ENCODE results near the gene UBA3. TPM values are rescaled to one million over a fixed set of nuclear protein-coding genes. Genes with fewer than 3 reads are reported as not detected.

UBA3 gene
- total RNA-seq (2014; rRNA removed; shearing (Covaris generic)): 58.8 and 63.8 TPM in 2 replicates
- polyA plus RNA-seq (2015; cell fraction: cytosol; rRNA removed): 36.5 and 38.1 TPM in 2 replicates
- 114 and 124 TPM in 2 replicates for polyA plus RNA-seq (2015; cell fraction: nucleus; rRNA removed)

GRCh38 chr3:69080233-69080920 is at the start of gene UBA3:
Gene UBA3 (minus strand): TSS chr3:69080365. CDS start chr3:69080353, 12 bp downstream.
- DNase-seq (ENCODE audit: low read depth, low spot score): peak; percentile 86
- in situ Hi-C loops (cut with HindIII; ENCODE audit: low pct_unique_long_range_greater_than_20kb, low sequenced_read_pairs): no loop called here

- in situ Hi-C loops (cut with HindIII; ENCODE audit: low pct_unique_long_range_greater_than_20kb, low sequenced_read_pairs): no loop called here
- DNase-seq (ENCODE audit: low read depth, low spot score): no peak
Observed at GRCh38 chr3:69129531-69129930, 49.4 kb upstream of the UBA3 start.

- DNase-seq (ENCODE audit: low read depth, low spot score): no peak
- in situ Hi-C loops (cut with HindIII; ENCODE audit: low pct_unique_long_range_greater_than_20kb, low sequenced_read_pairs): no loop called here
Observed at GRCh38 chr3:69128509-69128908, 48.3 kb upstream of the UBA3 start.

GRCh38 chr3:69126999-69127398 is 46.8 kb upstream of the UBA3 start:
- in situ Hi-C loops (cut with HindIII; ENCODE audit: low pct_unique_long_range_greater_than_20kb, low sequenced_read_pairs): no loop called here
- DNase-seq (ENCODE audit: low read depth, low spot score): no peak

- in situ Hi-C loops (cut with HindIII; ENCODE audit: low pct_unique_long_range_greater_than_20kb, low sequenced_read_pairs): no loop called here
- no peak for DNase-seq (ENCODE audit: low read depth, low spot score)
Observed at GRCh38 chr3:69126216-69126615, 46.1 kb upstream of the UBA3 start.

GRCh38 chr3:69122403-69122802 is 42.2 kb upstream of the UBA3 start, which contains the start of gene LMOD3:
Gene LMOD3 (minus strand): TSS chr3:69122595. CDS start chr3:69122386, 209 bp downstream.
- in situ Hi-C loops (cut with HindIII; ENCODE audit: low pct_unique_long_range_greater_than_20kb, low sequenced_read_pairs): no loop called here
- DNase-seq (ENCODE audit: low read depth, low spot score): no peak

GRCh38 chr3:69121950-69122349 is 41.8 kb upstream of the UBA3 start:
- in situ Hi-C loops (cut with HindIII; ENCODE audit: low pct_unique_long_range_greater_than_20kb, low sequenced_read_pairs): no loop called here

GRCh38 chr3:69121513-69121912 is 41.3 kb upstream of the UBA3 start:
- in situ Hi-C loops (cut with HindIII; ENCODE audit: low pct_unique_long_range_greater_than_20kb, low sequenced_read_pairs): no loop called here
- no peak for DNase-seq (ENCODE audit: low read depth, low spot score)

More at GRCh38 chr3:69121950-69122349, 41.8 kb upstream of the UBA3 start:
- no peak for DNase-seq (ENCODE audit: low read depth, low spot score)

- in situ Hi-C loops (cut with HindIII; ENCODE audit: low pct_unique_long_range_greater_than_20kb, low sequenced_read_pairs): no loop called here
- peak; percentile 87 for DNase-seq (ENCODE audit: low read depth, low spot score)
Observed at GRCh38 chr3:69120879-69121464, 40.8 kb upstream of the UBA3 start.

- DNase-seq (ENCODE audit: low read depth, low spot score): no peak
- in situ Hi-C loops (cut with HindIII; ENCODE audit: low pct_unique_long_range_greater_than_20kb, low sequenced_read_pairs): no loop called here
Observed at GRCh38 chr3:69119681-69120080, 39.5 kb upstream of the UBA3 start.

- DNase-seq (ENCODE audit: low read depth, low spot score): no peak
- in situ Hi-C loops (cut with HindIII; ENCODE audit: low pct_unique_long_range_greater_than_20kb, low sequenced_read_pairs): no loop called here
Observed at GRCh38 chr3:69119138-69119537, 39.0 kb upstream of the UBA3 start.

GRCh38 chr3:69118555-69118954 is 38.4 kb upstream of the UBA3 start:
- no peak for DNase-seq (ENCODE audit: low read depth, low spot score)
- in situ Hi-C loops (cut with HindIII; ENCODE audit: low pct_unique_long_range_greater_than_20kb, low sequenced_read_pairs): no loop called here

GRCh38 chr3:69116897-69117296 is 36.7 kb upstream of the UBA3 start:
- DNase-seq (ENCODE audit: low read depth, low spot score): peak; percentile 90
- in situ Hi-C loops (cut with HindIII; ENCODE audit: low pct_unique_long_range_greater_than_20kb, low sequenced_read_pairs): no loop called here

GRCh38 chr3:69116162-69116561 is 36.0 kb upstream of the UBA3 start:
- no peak for DNase-seq (ENCODE audit: low read depth, low spot score)
- in situ Hi-C loops (cut with HindIII; ENCODE audit: low pct_unique_long_range_greater_than_20kb, low sequenced_read_pairs): no loop called here

- in situ Hi-C loops (cut with HindIII; ENCODE audit: low pct_unique_long_range_greater_than_20kb, low sequenced_read_pairs): no loop called here
- DNase-seq (ENCODE audit: low read depth, low spot score): no peak
Observed at GRCh38 chr3:69115731-69116130, 35.6 kb upstream of the UBA3 start.

- DNase-seq (ENCODE audit: low read depth, low spot score): no peak
- in situ Hi-C loops (cut with HindIII; ENCODE audit: low pct_unique_long_range_greater_than_20kb, low sequenced_read_pairs): no loop called here
Observed at GRCh38 chr3:69113536-69113935, 33.4 kb upstream of the UBA3 start.

GRCh38 chr3:69110941-69111546 is 30.9 kb upstream of the UBA3 start:
- DNase-seq (ENCODE audit: low read depth, low spot score): no peak
- in situ Hi-C loops (cut with HindIII; ENCODE audit: low pct_unique_long_range_greater_than_20kb, low sequenced_read_pairs): no loop called here

GRCh38 chr3:69108811-69109210 is 28.6 kb upstream of the UBA3 start:
- no peak for DNase-seq (ENCODE audit: low read depth, low spot score)
- in situ Hi-C loops (cut with HindIII; ENCODE audit: low pct_unique_long_range_greater_than_20kb, low sequenced_read_pairs): no loop called here

- in situ Hi-C loops (cut with HindIII; ENCODE audit: low pct_unique_long_range_greater_than_20kb, low sequenced_read_pairs): no loop called here
- DNase-seq (ENCODE audit: low read depth, low spot score): no peak
Observed at GRCh38 chr3:69107841-69108240, 27.7 kb upstream of the UBA3 start.

All from SK-MEL-5 (cell line).